CD14-positive monocyte (primary cell): ENCODE data around the gene PKD1. TPM values are rescaled to one million over a fixed set of nuclear protein-coding genes. Genes with fewer than 3 reads are reported as not detected.
A peak's percentile ranks its signal among the peaks of the same experiment; 100 is the strongest.

Experiments used
- DNase-seq, 3 donors: peaks; one replicate each; pipeline ENCODE4 v3.0.0-alpha.2; 2011 to 2022
- H2AFZ ChIP-seq: 2 replicates; pipeline ENCODE4 v1.6.0; 2012; ENCODE audit warnings: mild to moderate bottlenecking, low read depth, low read length, inconsistent platforms; ENCODE audit not compliant: insufficient read depth, poor library complexity, severe bottlenecking
- H3K27ac ChIP-seq, 2 donors: 1 replicate in 1 of 2; 2 replicates in 1 of 2; pipeline ENCODE4 v1.5.1; 2012 to 2013; ENCODE audit warnings: low read length in 2 of 2, control low read depth in 1 of 2, inconsistent platforms in 1 of 2, low read depth in 1 of 2, mild to moderate bottlenecking in 1 of 2
- H3K27me3 ChIP-seq, 2 donors: one replicate each; pipeline versions ENCODE4 v1.6.0 to v1.6.1; 2011 to 2013; ENCODE audit warnings: low read length in 2 of 2; ENCODE audit not compliant: control insufficient read depth in 2 of 2, insufficient read depth in 2 of 2
- H3K36me3 ChIP-seq, 2 donors: replicated peaks in 1 of 2; 1 replicate in 1 of 2; 2 replicates in 1 of 2; pipeline versions ENCODE4 v1.5.1 to v1.6.1; 2012 to 2013; ENCODE audit warnings: low read length in 2 of 2, control low read depth in 1 of 2, inconsistent platforms in 1 of 2, mild to moderate bottlenecking in 1 of 2; ENCODE audit not compliant: insufficient read depth in 2 of 2, control insufficient read depth in 1 of 2
- H3K4me1 ChIP-seq, 2 donors: 1 replicate in 1 of 2; 2 replicates in 1 of 2; pipeline versions ENCODE4 v1.5.1 to v1.6.1; 2012 to 2013; ENCODE audit warnings: low read length in 2 of 2, control low read depth in 1 of 2, inconsistent platforms in 1 of 2, mild to moderate bottlenecking in 1 of 2, moderate library complexity in 1 of 2; ENCODE audit not compliant: insufficient read depth in 2 of 2, control insufficient read depth in 1 of 2
- H3K4me2 ChIP-seq: replicated peaks from 2 replicates; pipeline ENCODE3; 2012; ENCODE audit warnings: low read length, moderate library complexity, mild to moderate bottlenecking; ENCODE audit not compliant: poor library complexity, severe bottlenecking; ENCODE audit errors: extremely low read depth
- H3K4me3 ChIP-seq, 3 experiments: fragments of 200-600 bp in 1 of 3; sonication (generic) in 1 of 3; replicated peaks in 1 of 3; 1 replicate in 2 of 3; 2 replicates in 1 of 3; pipeline ENCODE4 v1.5.1; 2011 to 2013; ENCODE audit warnings: low read length in 3 of 3, mild to moderate bottlenecking in 3 of 3, control low read depth in 2 of 3, low read depth in 2 of 3, inconsistent platforms in 1 of 3, moderate library complexity in 1 of 3
- H3K79me2 ChIP-seq: 2 replicates; pipeline ENCODE4 v1.6.0; 2012; ENCODE audit warnings: mild to moderate bottlenecking, control low read depth, inconsistent platforms, low read length, moderate library complexity; ENCODE audit not compliant: insufficient read depth
- H3K9ac ChIP-seq: 2 replicates; pipeline ENCODE4 v1.6.0; 2017; ENCODE audit warnings: low read length, mild to moderate bottlenecking; ENCODE audit not compliant: insufficient read depth, poor library complexity, severe bottlenecking
- H3K9me3 ChIP-seq, 2 donors: replicated peaks in 1 of 2; 1 replicate in 1 of 2; 2 replicates in 1 of 2; pipeline versions ENCODE4 v1.5.1 to v1.6.1; 2012 to 2013; ENCODE audit warnings: low read length in 2 of 2, control low read depth in 1 of 2; ENCODE audit not compliant: control insufficient read depth in 1 of 2, insufficient read depth in 1 of 2
- H4K20me1 ChIP-seq: 2 replicates; pipeline ENCODE4 v1.6.0; 2012; ENCODE audit warnings: mild to moderate bottlenecking, low read length, control low read depth, moderate library complexity; ENCODE audit not compliant: insufficient read depth
- H3K27ac Mint-ChIP-seq, 7 donors: one replicate each; pipeline ENCODE4 v1.8.0; 2020; ENCODE audit warnings: mild to moderate bottlenecking in 7 of 7, mixed read lengths in 7 of 7, moderate library complexity in 6 of 7, inconsistent platforms in 2 of 7
- H3K27me3 Mint-ChIP-seq, 3 donors: one replicate each; pipeline ENCODE4 v1.8.0; 2021 to 2022; ENCODE audit warnings: low read depth in 3 of 3, mild to moderate bottlenecking in 3 of 3, mixed read lengths in 3 of 3, moderate library complexity in 3 of 3, inconsistent platforms in 1 of 3
- H3K36me3 Mint-ChIP-seq, 2 donors: one replicate each; pipeline ENCODE4 v1.8.0; 2020; ENCODE audit warnings: mixed read lengths in 2 of 2, inconsistent platforms in 1 of 2, mild to moderate bottlenecking in 1 of 2
- H3K4me1 Mint-ChIP-seq: one replicate; pipeline ENCODE4 v1.8.0; 2020; ENCODE audit warnings: mild to moderate bottlenecking, mixed read lengths
- H3K4me3 Mint-ChIP-seq, 2 donors: one replicate each; pipeline ENCODE4 v1.8.0; 2020; ENCODE audit warnings: mild to moderate bottlenecking in 2 of 2, mixed read lengths in 2 of 2, moderate library complexity in 1 of 2
- H3K9me3 Mint-ChIP-seq, 7 donors: one replicate each; pipeline ENCODE4 v1.8.0; 2020 to 2022; ENCODE audit warnings: mixed read lengths in 7 of 7, mild to moderate bottlenecking in 6 of 7, moderate library complexity in 6 of 7, inconsistent platforms in 2 of 7
- CTCF ChIP-seq: fragments of 200-600 bp; IDR thresholded peaks from one replicate; pipeline ENCODE4 v1.8.0; 2022; ENCODE audit warnings: antibody characterized with exemption, mild to moderate bottlenecking
- WGBS: methylation state at CpG from one replicate; pipeline ENCODE4 v1.1.5; 2013; ENCODE audit warnings: missing lambda C conversion rate; ENCODE audit not compliant: insufficient coverage; 5-methylcytosine and 5-hydroxymethylcytosine counted together
- intact Hi-C, 2 donors: fragments of 100-400 bp; cut with micrococcal nuclease; formaldehyde crosslinking; loops; one replicate each; pipeline versions ENCODE4 v1.15.0 to v1.15.1; 2023
- polyA plus RNA-seq, 3 donors: library from polyadenylated mRNA; depleted of rRNA in 1 of 3; unstranded in 2 of 3; stranded (reverse) in 1 of 3; fragments of 300-500 nt in 2 of 3; fragments of >200 nt in 1 of 3; fragmentation: Illumina TruSeq in 2 of 3; gene quantifications; 1 replicate in 2 of 3; 2 replicates in 1 of 3; pipeline ENCODE4 v1.2.3, GENCODE V29; 2012 to 2021

Gene PKD1
- polyA plus RNA-seq, 3 donors, result 0.22 to 53.8 (median 1.6) TPM

- peak overlapping the region in 1 of 7 donors; percentile 5 for H3K27ac Mint-ChIP-seq
- H4K20me1 ChIP-seq, result no peaks in the 10 kb centered on the region
- no peak for TF ChIP-seq CTCF
- H2AFZ ChIP-seq, result peak overlapping the region; percentile 99
- intact Hi-C loops, result loop anchor here (5.0 kb wide), 4 partner anchors 40 to 265 kb away; partner anchors contain the start of genes E4F1 (in 1 of the 2), NUBP2 (in 1 of the 2), SPSB3 (in 1 of the 2) and TRAF7 (in 1 of the 2)
- peak overlapping the region; percentile 90 to 93 for H3K4me3 Mint-ChIP-seq
- no peaks in the 10 kb centered on the region for H3K9me3 Mint-ChIP-seq
- peak overlapping the region; percentile 92 for H3K4me2 ChIP-seq
- peaks cover 26 to 37% of the 10 kb centered on the region in 2 donors for H3K4me1 ChIP-seq
- H3K79me2 ChIP-seq, result peaks cover 15% of the 10 kb centered on the region
- H3K4me1 Mint-ChIP-seq, result peaks cover 27% of the 10 kb centered on the region
- peaks cover 0 to 2% (median 0%) of the 10 kb centered on the region in 3 donors for H3K27me3 Mint-ChIP-seq
- peaks cover 10 to 21% of the 10 kb centered on the region in 2 donors for H3K36me3 ChIP-seq
- no peak overlapping the region for H3K27ac ChIP-seq
- H3K36me3 Mint-ChIP-seq, result peaks cover 23 to 24% of the 10 kb centered on the region in 2 donors
- peak overlapping the region; percentile 81 for H3K9ac ChIP-seq
- peak overlapping the region; percentile 66 to 96 (median 82) for H3K4me3 ChIP-seq
- H3K9me3 ChIP-seq, result no peaks in the 10 kb centered on the region
- no peak for DNase-seq
- H3K27me3 ChIP-seq, result no peaks in the 10 kb centered on the region
- 16% methylated on average over 6 of the region's 8 CpGs for WGBS
These were observed 88.8 kb downstream of the PKD1 start for GRCh38 chr16:2046893-2047329.

- no peak for DNase-seq
- intact Hi-C loops, result loop anchor here (5.0 kb wide), 4 partner anchors 39 to 264 kb away; partner anchors contain the start of genes E4F1 (in 1 of the 2), NUBP2 (in 1 of the 2), SPSB3 (in 1 of the 2) and TRAF7 (in 1 of the 2)
- Histone ChIP-seq H3K4me2 (no peak overlapping the region), H3K79me2 (peaks cover 15% of the 10 kb centered on the region), H4K20me1 (no peaks in the 10 kb centered on the region), H3K9me3 (no peaks in the 10 kb centered on the region), H3K27ac (no peak overlapping the region), H3K27me3 (no peaks in the 10 kb centered on the region), H3K9ac (no peak overlapping the region), H3K4me1 (peaks cover 26 to 37% of the 10 kb centered on the region in 2 donors), H3K36me3 (peaks cover 7 to 14% of the 10 kb centered on the region in 2 donors), H2AFZ (no peak overlapping the region), H3K4me3 (no peak overlapping the region)
- Mint-ChIP-seq H3K27me3 (peaks cover 0 to 2% (median 0%) of the 10 kb centered on the region in 3 donors), H3K27ac (no peak overlapping the region), H3K9me3 (no peaks in the 10 kb centered on the region), H3K4me1 (peaks cover 27% of the 10 kb centered on the region), H3K4me3 (peak overlapping the region; percentile 39 to 93), H3K36me3 (peaks cover 16 to 17% of the 10 kb centered on the region in 2 donors)
- WGBS, result 94% methylated on average over 4 of the region's 21 CpGs
- TF ChIP-seq CTCF, result no peak
These were observed 89.5 kb downstream of the PKD1 start for GRCh38 chr16:2045965-2046892.
